Omental fat pad (tissue), 4 donors: Measurements from ENCODE around the gene TMEM54. TPM values are rescaled to one million over a fixed set of nuclear protein-coding genes. Genes with fewer than 3 reads are reported as not detected.

Source experiments
- ATAC-seq: fragments of 150-250 bp; one replicate; pipeline ENCODE4 v1.9.1; 2016; ENCODE audit warnings: mild to moderate bottlenecking, moderate library complexity; ENCODE audit not compliant: low FRiP score
- DNase-seq: peaks from one replicate; pipeline ENCODE4 v3.0.0-alpha.2; 2019; ENCODE audit warnings: low spot score
- CTCF ChIP-seq, 3 donors: fragments of 450-650 bp; IDR thresholded peaks; one replicate each; pipeline ENCODE4 v1.5.1; 2016 to 2017; ENCODE audit warnings: antibody characterized with exemption in 3 of 3, mild to moderate bottlenecking in 3 of 3, moderate library complexity in 2 of 3
- total RNA-seq, 4 donors: library from RNA; depleted of rRNA; stranded (reverse); fragments of >200 nt; gene quantifications; one replicate each; pipeline ENCODE4 v1.1.0, GENCODE V29; 2016

Gene TMEM54
- total RNA-seq, 4 donors from 2014 or later: 16.2 to 70.1 (median 26.4) TPM

GRCh38 chr1:32919811-32920733, 18.9 kb upstream of the TMEM54 start:
- no peak for TF ChIP-seq CTCF (IDR thresholded peaks at IDR 0.05)
- ATAC-seq: no peak
- DNase-seq: no peak

- DNase-seq (no peak), ATAC-seq (no peak)
- no peak for TF ChIP-seq CTCF (IDR thresholded peaks at IDR 0.05)
These were observed 17.0 kb upstream of the TMEM54 start for GRCh38 chr1:32918179-32918578.

- no peak for ATAC-seq
- DNase-seq: no peak
- TF ChIP-seq CTCF (IDR thresholded peaks at IDR 0.05): no peak
These were observed 16.3 kb upstream of the TMEM54 start for GRCh38 chr1:32917521-32917920.

GRCh38 chr1:32915766-32916706, 14.8 kb upstream of the TMEM54 start:
- DNase-seq (no peak), ATAC-seq (no peak)
- TF ChIP-seq CTCF (IDR thresholded peaks at IDR 0.05): no peak

GRCh38 chr1:32910319-32910718, 9.1 kb upstream of the TMEM54 start:
- ATAC-seq (no peak), DNase-seq (no peak)
- TF ChIP-seq CTCF (IDR thresholded peaks at IDR 0.05): no peak

GRCh38 chr1:32907435-32907834, 6.2 kb upstream of the TMEM54 start:
- no peak for ATAC-seq
- no peak for TF ChIP-seq CTCF (IDR thresholded peaks at IDR 0.05)
- DNase-seq: no peak
